ENCODE results near the gene CCL5. TPM values are rescaled to one million over a fixed set of nuclear protein-coding genes. Genes with fewer than 3 reads are reported as not detected.

The CCL5 gene
- total and polyA plus RNA-seq, 9 donors: 0.60 to 1.7 (median 0.77) TPM

GRCh38 chr17:35912942-35913341, 32.8 kb upstream of the CCL5 start:
- Histone ChIP-seq H3K4me1 (ENCODE audit: control insufficient read depth, insufficient read depth, low read length) (no peaks in the 10 kb centered on the region), H3K27ac (ENCODE audit: low read length) (no peak overlapping the region), H3K9me3 (replicated peaks; ENCODE audit: control insufficient read depth, low read depth, low read length) (no peaks in the 10 kb centered on the region), H3K36me3 (ENCODE audit: control insufficient read depth, insufficient read depth, low read length) (no peaks in the 10 kb centered on the region), H3K27me3 (ENCODE audit: control insufficient read depth, insufficient read depth, low read length) (no peaks in the 10 kb centered on the region), H3K4me3 (ENCODE audit: low read length) (no peak overlapping the region)
- no peak for DNase-seq
- WGBS (ENCODE audit: insufficient coverage): 70% methylated on average over 2 of the region's 2 CpGs

GRCh38 chr17:35912339-35912912, 32.3 kb upstream of the CCL5 start:
- WGBS (ENCODE audit: insufficient coverage): 100% methylated on average over 3 of the region's 3 CpGs
- Histone ChIP-seq H3K4me1 (ENCODE audit: control insufficient read depth, insufficient read depth, low read length) (no peaks in the 10 kb centered on the region), H3K27ac (ENCODE audit: low read length) (no peak overlapping the region), H3K36me3 (ENCODE audit: control insufficient read depth, insufficient read depth, low read length) (no peaks in the 10 kb centered on the region), H3K9me3 (replicated peaks; ENCODE audit: control insufficient read depth, low read depth, low read length) (no peaks in the 10 kb centered on the region), H3K4me3 (ENCODE audit: low read length) (no peak overlapping the region), H3K27me3 (ENCODE audit: control insufficient read depth, insufficient read depth, low read length) (no peaks in the 10 kb centered on the region)
- no peak for DNase-seq

DNA sequence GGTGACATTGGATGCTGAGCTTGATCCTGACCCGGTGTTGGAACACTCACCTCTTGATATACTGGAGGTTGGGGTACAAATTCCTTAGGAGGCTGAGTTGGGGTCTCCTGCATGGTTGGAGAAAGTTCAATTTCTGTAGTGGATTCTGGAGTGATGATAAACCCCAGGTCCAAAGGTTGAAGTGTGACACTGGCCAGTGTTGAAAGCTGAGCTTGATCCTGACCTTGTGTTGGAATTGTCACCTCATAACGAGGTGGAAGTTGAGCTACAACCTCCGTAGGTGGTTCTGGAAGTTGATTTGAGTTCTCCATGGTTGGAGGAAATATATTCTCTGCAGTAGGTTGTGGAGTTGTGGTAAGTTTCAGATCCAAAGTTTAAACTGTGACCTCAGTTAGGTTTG, 29.2 kb upstream of the CCL5 start:
- Histone ChIP-seq H3K27ac (ENCODE audit: low read length) (no peak overlapping the region), H3K27me3 (ENCODE audit: control insufficient read depth, insufficient read depth, low read length) (no peaks in the 10 kb centered on the region), H3K36me3 (ENCODE audit: control insufficient read depth, insufficient read depth, low read length) (no peaks in the 10 kb centered on the region), H3K4me1 (ENCODE audit: control insufficient read depth, insufficient read depth, low read length) (no peaks in the 10 kb centered on the region), H3K9me3 (replicated peaks; ENCODE audit: control insufficient read depth, low read depth, low read length) (no peaks in the 10 kb centered on the region), H3K4me3 (ENCODE audit: low read length) (no peak overlapping the region)
- 82% methylated on average over 3 of the region's 3 CpGs for WGBS (ENCODE audit: insufficient coverage)
- DNase-seq: no peak

- WGBS (ENCODE audit: insufficient coverage): no CpG with 5 or more reads among the region's 5 CpGs
- H3K4me3 ChIP-seq (ENCODE audit: low read length): no peak overlapping the region
- H3K9me3 ChIP-seq (replicated peaks; ENCODE audit: control insufficient read depth, low read depth, low read length): no peaks in the 10 kb centered on the region
- no peaks in the 10 kb centered on the region for H3K36me3 ChIP-seq (ENCODE audit: control insufficient read depth, insufficient read depth, low read length)
- no peak for DNase-seq
- no peaks in the 10 kb centered on the region for H3K4me1 ChIP-seq (ENCODE audit: control insufficient read depth, insufficient read depth, low read length)
- H3K27ac ChIP-seq (ENCODE audit: low read length): no peak overlapping the region
- no peaks in the 10 kb centered on the region for H3K27me3 ChIP-seq (ENCODE audit: control insufficient read depth, insufficient read depth, low read length)
Measured at GRCh38 chr17:35907691-35908090, 27.5 kb upstream of the CCL5 start.

- H3K36me3 ChIP-seq (ENCODE audit: control insufficient read depth, insufficient read depth, low read length): no peaks in the 10 kb centered on the region
- H3K27ac ChIP-seq (ENCODE audit: low read length): no peak overlapping the region
- H3K4me3 ChIP-seq (ENCODE audit: low read length): no peak overlapping the region
- no peak for DNase-seq
- no peaks in the 10 kb centered on the region for H3K27me3 ChIP-seq (ENCODE audit: control insufficient read depth, insufficient read depth, low read length)
- WGBS (ENCODE audit: insufficient coverage): 40% methylated on average over 1 of the region's 3 CpGs
- H3K9me3 ChIP-seq (replicated peaks; ENCODE audit: control insufficient read depth, low read depth, low read length): no peaks in the 10 kb centered on the region
- H3K4me1 ChIP-seq (ENCODE audit: control insufficient read depth, insufficient read depth, low read length): no peaks in the 10 kb centered on the region
Measured at GRCh38 chr17:35906926-35907637, 26.9 kb upstream of the CCL5 start.

DNA sequence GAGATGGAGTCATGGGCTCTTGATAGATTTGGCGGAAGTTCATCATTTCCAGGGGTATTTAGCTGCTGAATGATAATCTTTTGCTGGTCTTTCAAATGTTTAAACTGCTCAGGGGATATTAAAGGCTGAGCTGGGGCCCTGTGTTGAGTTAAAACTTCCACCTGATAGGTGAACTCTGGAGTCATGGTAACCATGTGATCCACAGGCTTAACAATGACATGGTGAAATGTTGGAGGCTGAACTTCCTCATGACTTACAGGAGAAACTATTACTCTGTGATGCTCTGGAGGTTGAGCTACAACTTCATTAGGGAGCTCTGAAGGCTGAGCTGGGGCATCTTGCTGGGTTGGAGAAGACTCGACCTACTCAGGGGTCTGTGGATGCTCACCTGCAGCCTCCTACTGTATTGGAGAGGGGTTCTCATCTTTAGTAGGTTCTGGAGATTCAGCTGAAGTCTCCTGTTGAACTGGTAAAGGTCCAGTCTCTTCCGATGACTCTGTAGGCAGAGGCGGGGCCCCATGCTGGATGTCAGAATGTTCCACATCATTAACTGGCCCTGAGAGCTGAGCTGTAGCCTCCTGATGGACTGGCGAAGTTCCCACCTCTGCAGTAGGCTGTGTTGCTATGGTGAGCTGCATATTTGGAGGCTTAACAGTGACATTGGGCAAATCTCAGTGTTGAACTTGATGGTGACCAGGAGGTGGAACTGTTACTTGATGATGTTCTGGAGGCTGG, 26.2 kb upstream of the CCL5 start:
- H3K27me3 ChIP-seq (ENCODE audit: control insufficient read depth, insufficient read depth, low read length): no peaks in the 10 kb centered on the region
- no peak overlapping the region for H3K27ac ChIP-seq (ENCODE audit: low read length)
- H3K9me3 ChIP-seq (replicated peaks; ENCODE audit: control insufficient read depth, low read depth, low read length): no peaks in the 10 kb centered on the region
- no peak overlapping the region for H3K4me3 ChIP-seq (ENCODE audit: low read length)
- WGBS (ENCODE audit: insufficient coverage): 88% methylated on average over 4 of the region's 5 CpGs
- H3K36me3 ChIP-seq (ENCODE audit: control insufficient read depth, insufficient read depth, low read length): no peaks in the 10 kb centered on the region
- no peaks in the 10 kb centered on the region for H3K4me1 ChIP-seq (ENCODE audit: control insufficient read depth, insufficient read depth, low read length)
- no peak for DNase-seq

DNA sequence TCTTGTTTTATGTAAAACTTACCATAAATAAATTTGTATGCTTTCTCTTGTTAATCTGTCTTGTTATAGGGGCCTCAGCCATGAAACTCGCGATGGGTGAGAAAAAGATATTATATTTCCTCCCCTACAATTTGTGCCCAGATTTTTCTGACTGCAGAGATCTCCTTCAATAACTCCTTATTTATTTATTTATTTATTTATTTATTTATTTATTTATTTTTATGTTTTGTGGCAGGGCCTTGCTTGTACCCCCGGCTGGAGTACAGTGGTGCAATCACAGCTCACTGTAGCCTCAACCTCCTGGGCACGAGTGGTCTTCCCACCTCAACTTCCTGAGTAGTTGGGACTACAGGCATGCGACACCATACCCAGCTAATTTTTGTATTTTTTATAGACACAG, 23.3 kb upstream of the CCL5 start:
- no peak for DNase-seq
- Histone ChIP-seq H3K9me3 (replicated peaks; ENCODE audit: control insufficient read depth, low read depth, low read length) (no peaks in the 10 kb centered on the region), H3K36me3 (ENCODE audit: control insufficient read depth, insufficient read depth, low read length) (no peaks in the 10 kb centered on the region), H3K27ac (ENCODE audit: low read length) (no peak overlapping the region), H3K4me3 (ENCODE audit: low read length) (no peak overlapping the region), H3K4me1 (ENCODE audit: control insufficient read depth, insufficient read depth, low read length) (no peaks in the 10 kb centered on the region), H3K27me3 (ENCODE audit: control insufficient read depth, insufficient read depth, low read length) (no peaks in the 10 kb centered on the region)
- WGBS (ENCODE audit: insufficient coverage): 89% methylated on average over 2 of the region's 5 CpGs

DNA sequence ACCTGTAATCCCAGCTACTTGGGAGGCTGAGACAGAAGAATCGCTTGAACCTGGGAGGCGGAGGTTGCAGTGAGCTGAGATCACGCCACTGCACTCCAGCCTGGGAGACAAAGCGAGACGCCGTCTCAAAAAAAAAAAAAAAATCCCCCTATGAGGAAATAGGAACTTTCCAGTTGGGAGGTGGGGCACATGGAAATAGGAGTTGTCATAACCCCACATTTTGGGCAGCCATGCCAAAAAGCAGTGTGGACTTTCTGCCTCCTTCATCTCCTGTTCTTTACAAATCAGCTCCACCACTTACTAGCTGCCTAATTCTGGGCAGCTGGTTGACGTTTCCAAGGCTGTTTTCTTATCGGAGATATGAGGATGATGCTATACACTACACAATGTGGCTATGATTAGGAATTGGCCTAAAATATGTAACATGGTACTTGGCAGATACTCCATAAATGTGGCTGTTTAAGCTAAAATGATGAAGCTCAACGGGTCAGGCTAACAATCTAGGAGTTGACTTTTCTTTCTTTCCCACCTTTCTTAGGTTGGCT, 21.5 kb upstream of the CCL5 start:
- no CpG with 5 or more reads among the region's 9 CpGs for WGBS (ENCODE audit: insufficient coverage)
- no peak overlapping the region for H3K27ac ChIP-seq (ENCODE audit: low read length)
- no peaks in the 10 kb centered on the region for H3K4me1 ChIP-seq (ENCODE audit: control insufficient read depth, insufficient read depth, low read length)
- no peak for DNase-seq
- H3K27me3 ChIP-seq (ENCODE audit: control insufficient read depth, insufficient read depth, low read length): no peaks in the 10 kb centered on the region
- no peaks in the 10 kb centered on the region for H3K9me3 ChIP-seq (replicated peaks; ENCODE audit: control insufficient read depth, low read depth, low read length)
- no peak overlapping the region for H3K4me3 ChIP-seq (ENCODE audit: low read length)
- no peaks in the 10 kb centered on the region for H3K36me3 ChIP-seq (ENCODE audit: control insufficient read depth, insufficient read depth, low read length)

GRCh38 chr17:35900708-35901480, 20.7 kb upstream of the CCL5 start:
- Histone ChIP-seq H3K4me1 (ENCODE audit: control insufficient read depth, insufficient read depth, low read length) (no peaks in the 10 kb centered on the region), H3K27ac (ENCODE audit: low read length) (no peak overlapping the region), H3K36me3 (ENCODE audit: control insufficient read depth, insufficient read depth, low read length) (no peaks in the 10 kb centered on the region), H3K9me3 (replicated peaks; ENCODE audit: control insufficient read depth, low read depth, low read length) (no peaks in the 10 kb centered on the region), H3K4me3 (ENCODE audit: low read length) (no peak overlapping the region), H3K27me3 (ENCODE audit: control insufficient read depth, insufficient read depth, low read length) (no peaks in the 10 kb centered on the region)
- peak; percentile 19 for DNase-seq
- WGBS (ENCODE audit: insufficient coverage): 24% methylated on average over 6 of the region's 11 CpGs

GRCh38 chr17:35900280-35900679, 20.1 kb upstream of the CCL5 start:
- Histone ChIP-seq H3K4me1 (ENCODE audit: control insufficient read depth, insufficient read depth, low read length) (no peaks in the 10 kb centered on the region), H3K4me3 (ENCODE audit: low read length) (no peak overlapping the region), H3K27ac (ENCODE audit: low read length) (no peak overlapping the region), H3K27me3 (ENCODE audit: control insufficient read depth, insufficient read depth, low read length) (no peaks in the 10 kb centered on the region), H3K9me3 (replicated peaks; ENCODE audit: control insufficient read depth, low read depth, low read length) (no peaks in the 10 kb centered on the region), H3K36me3 (ENCODE audit: control insufficient read depth, insufficient read depth, low read length) (no peaks in the 10 kb centered on the region)
- DNase-seq: no peak
- 32% methylated on average over 5 of the region's 5 CpGs for WGBS (ENCODE audit: insufficient coverage)
